Activated CD8-positive, alpha-beta memory T cell treated with anti-CD3 and anti-CD28 coated beads, Interleukin-2, amount 10 ng/mL, durations not matched to agents 7 days and 5 days (primary cell): ENCODE results near the gene PKD1. TPM values are rescaled to one million over a fixed set of nuclear protein-coding genes. Genes with fewer than 3 reads are reported as not detected.

Experiments
- ATAC-seq: fragments of 150-1000 bp; cut with Tn5 transposase; one replicate; pipeline ENCODE4 v1.10.0; 2021; ENCODE audit warnings: moderate library complexity
- CTCF ChIA-PET: fragments of 350-600 bp; sonication (Branson Sonifier 250); formaldehyde crosslinking; loops from one replicate; lab custom pipeline; 2021; ENCODE audit warnings: antibody characterized with exemption; lab: Charles Lee
- DNase-seq: peaks from one replicate; pipeline ENCODE4 v3.0.0-alpha.2; 2020
- H3K27ac Mint-ChIP-seq: one replicate; pipeline ENCODE4 v1.8.0; 2021; ENCODE audit warnings: mild to moderate bottlenecking, mixed read lengths
- H3K27me3 Mint-ChIP-seq: one replicate; pipeline ENCODE4 v1.8.0; 2021; ENCODE audit warnings: mixed read lengths
- H3K36me3 Mint-ChIP-seq: one replicate; pipeline ENCODE4 v1.8.0; 2021; ENCODE audit warnings: mild to moderate bottlenecking, mixed read lengths
- H3K4me1 Mint-ChIP-seq: one replicate; pipeline ENCODE4 v1.8.0; 2021; ENCODE audit warnings: mixed read lengths
- H3K4me3 Mint-ChIP-seq: one replicate; pipeline ENCODE4 v1.8.0; 2021; ENCODE audit warnings: mild to moderate bottlenecking, moderate library complexity, mixed read lengths
- H3K9me3 Mint-ChIP-seq: one replicate; pipeline ENCODE4 v1.8.0; 2022; ENCODE audit warnings: low read depth, mixed read lengths
- total RNA-seq, 2 experiments: library from RNA; stranded (reverse); gene quantifications; one replicate each; pipeline ENCODE4 v1.2.3, GENCODE V29; 2021

PKD1 gene
- total RNA-seq, 2 experiments from 2014 or later: 60.1 to 100 TPM

GRCh38 chr16:2086812-2087747, 48.6 kb downstream of the PKD1 start:
- DNase-seq (no peak), ATAC-seq (no peak)
- Mint-ChIP-seq H3K27ac (no peak overlapping the region), H3K27me3 (no peaks in the 10 kb centered on the region), H3K36me3 (peaks cover 4% of the 10 kb centered on the region), H3K4me3 (no peak overlapping the region), H3K9me3 (no peaks in the 10 kb centered on the region), H3K4me1 (no peaks in the 10 kb centered on the region)
- CTCF ChIA-PET: no interaction called here

- H3K4me3 Mint-ChIP-seq: no peak overlapping the region
- no peaks in the 10 kb centered on the region for H3K4me1 Mint-ChIP-seq
- DNase-seq (no peak), ATAC-seq (no peak)
- no peaks in the 10 kb centered on the region for H3K9me3 Mint-ChIP-seq
- no peak overlapping the region for H3K27ac Mint-ChIP-seq
- H3K27me3 Mint-ChIP-seq: no peaks in the 10 kb centered on the region
- CTCF ChIA-PET: no interaction called here
- peaks cover 4% of the 10 kb centered on the region for H3K36me3 Mint-ChIP-seq
Measured at GRCh38 chr16:2086106-2086742, 49.5 kb downstream of the PKD1 start.

- Mint-ChIP-seq H3K9me3 (no peaks in the 10 kb centered on the region), H3K4me3 (no peak overlapping the region), H3K4me1 (no peaks in the 10 kb centered on the region), H3K36me3 (peaks cover 4% of the 10 kb centered on the region), H3K27me3 (no peaks in the 10 kb centered on the region), H3K27ac (no peak overlapping the region)
- CTCF ChIA-PET: no interaction called here
- DNase-seq: no peak
- ATAC-seq: no peak
Measured at GRCh38 chr16:2085669-2086068, 50.0 kb downstream of the PKD1 start.

- Mint-ChIP-seq H3K27ac (no peak overlapping the region), H3K4me1 (no peaks in the 10 kb centered on the region), H3K36me3 (no peaks in the 10 kb centered on the region), H3K4me3 (no peak overlapping the region), H3K27me3 (no peaks in the 10 kb centered on the region), H3K9me3 (no peaks in the 10 kb centered on the region)
- CTCF ChIA-PET: no interaction called here
- ATAC-seq (no peak), DNase-seq (no peak)
Measured at GRCh38 chr16:2084895-2085625, 50.6 kb downstream of the PKD1 start.

GRCh38 chr16:2083876-2084780, 51.6 kb downstream of the PKD1 start:
- Mint-ChIP-seq H3K27me3 (no peaks in the 10 kb centered on the region), H3K9me3 (no peaks in the 10 kb centered on the region), H3K27ac (no peak overlapping the region), H3K4me1 (no peaks in the 10 kb centered on the region), H3K36me3 (no peaks in the 10 kb centered on the region), H3K4me3 (no peak overlapping the region)
- CTCF ChIA-PET: no interaction called here
- DNase-seq (no peak), ATAC-seq (no peak)

GRCh38 chr16:2083409-2083808, 52.3 kb downstream of the PKD1 start:
- Mint-ChIP-seq H3K4me3 (no peak overlapping the region), H3K27me3 (no peaks in the 10 kb centered on the region), H3K27ac (no peak overlapping the region), H3K36me3 (no peaks in the 10 kb centered on the region), H3K9me3 (no peaks in the 10 kb centered on the region), H3K4me1 (no peaks in the 10 kb centered on the region)
- ATAC-seq: no peak
- DNase-seq: no peak
- CTCF ChIA-PET: no interaction called here

GRCh38 chr16:2082983-2083364, 52.7 kb downstream of the PKD1 start:
- Mint-ChIP-seq H3K36me3 (no peaks in the 10 kb centered on the region), H3K27me3 (no peaks in the 10 kb centered on the region), H3K4me1 (no peaks in the 10 kb centered on the region), H3K4me3 (no peak overlapping the region), H3K9me3 (no peaks in the 10 kb centered on the region), H3K27ac (no peak overlapping the region)
- ATAC-seq (no peak), DNase-seq (no peak)
- CTCF ChIA-PET: no interaction called here

GRCh38 chr16:2082171-2082982, 53.3 kb downstream of the PKD1 start:
- H3K9me3 Mint-ChIP-seq: no peaks in the 10 kb centered on the region
- ATAC-seq (no peak), DNase-seq (no peak)
- no peaks in the 10 kb centered on the region for H3K36me3 Mint-ChIP-seq
- CTCF ChIA-PET: no interaction called here
- no peak overlapping the region for H3K27ac Mint-ChIP-seq
- H3K27me3 Mint-ChIP-seq: no peaks in the 10 kb centered on the region
- no peak overlapping the region for H3K4me3 Mint-ChIP-seq
- no peaks in the 10 kb centered on the region for H3K4me1 Mint-ChIP-seq

- Mint-ChIP-seq H3K9me3 (no peaks in the 10 kb centered on the region), H3K4me1 (no peaks in the 10 kb centered on the region), H3K4me3 (no peak overlapping the region), H3K36me3 (no peaks in the 10 kb centered on the region), H3K27ac (no peak overlapping the region), H3K27me3 (no peaks in the 10 kb centered on the region)
- DNase-seq (no peak), ATAC-seq (no peak)
- CTCF ChIA-PET: no interaction called here
Measured at GRCh38 chr16:2081201-2082084, 54.3 kb downstream of the PKD1 start.

- CTCF ChIA-PET: no interaction called here
- H3K36me3 Mint-ChIP-seq: no peaks in the 10 kb centered on the region
- H3K4me3 Mint-ChIP-seq: no peak overlapping the region
- no peaks in the 10 kb centered on the region for H3K4me1 Mint-ChIP-seq
- H3K27me3 Mint-ChIP-seq: no peaks in the 10 kb centered on the region
- DNase-seq: no peak
- no peak overlapping the region for H3K27ac Mint-ChIP-seq
- H3K9me3 Mint-ChIP-seq: no peaks in the 10 kb centered on the region
- ATAC-seq: no peak
Measured at GRCh38 chr16:2079991-2080390, 55.7 kb downstream of the PKD1 start.

- CTCF ChIA-PET: no interaction called here
- H3K4me3 Mint-ChIP-seq: no peak overlapping the region
- H3K4me1 Mint-ChIP-seq: no peaks in the 10 kb centered on the region
- H3K9me3 Mint-ChIP-seq: no peaks in the 10 kb centered on the region
- H3K36me3 Mint-ChIP-seq: no peaks in the 10 kb centered on the region
- no peaks in the 10 kb centered on the region for H3K27me3 Mint-ChIP-seq
- DNase-seq (no peak), ATAC-seq (no peak)
- H3K27ac Mint-ChIP-seq: no peak overlapping the region
Measured at GRCh38 chr16:2079311-2079800, 56.3 kb downstream of the PKD1 start.
